GM21515 (cell line): ENCODE data around the gene TXNDC12.

Experiments
- ATAC-seq: cut with Tn5 transposase; IDR thresholded peaks from one replicate; pipeline ENCODE4 v1.9.1; 2021; ENCODE audit not compliant: unreplicated experiment

The TXNDC12 gene

DNA sequence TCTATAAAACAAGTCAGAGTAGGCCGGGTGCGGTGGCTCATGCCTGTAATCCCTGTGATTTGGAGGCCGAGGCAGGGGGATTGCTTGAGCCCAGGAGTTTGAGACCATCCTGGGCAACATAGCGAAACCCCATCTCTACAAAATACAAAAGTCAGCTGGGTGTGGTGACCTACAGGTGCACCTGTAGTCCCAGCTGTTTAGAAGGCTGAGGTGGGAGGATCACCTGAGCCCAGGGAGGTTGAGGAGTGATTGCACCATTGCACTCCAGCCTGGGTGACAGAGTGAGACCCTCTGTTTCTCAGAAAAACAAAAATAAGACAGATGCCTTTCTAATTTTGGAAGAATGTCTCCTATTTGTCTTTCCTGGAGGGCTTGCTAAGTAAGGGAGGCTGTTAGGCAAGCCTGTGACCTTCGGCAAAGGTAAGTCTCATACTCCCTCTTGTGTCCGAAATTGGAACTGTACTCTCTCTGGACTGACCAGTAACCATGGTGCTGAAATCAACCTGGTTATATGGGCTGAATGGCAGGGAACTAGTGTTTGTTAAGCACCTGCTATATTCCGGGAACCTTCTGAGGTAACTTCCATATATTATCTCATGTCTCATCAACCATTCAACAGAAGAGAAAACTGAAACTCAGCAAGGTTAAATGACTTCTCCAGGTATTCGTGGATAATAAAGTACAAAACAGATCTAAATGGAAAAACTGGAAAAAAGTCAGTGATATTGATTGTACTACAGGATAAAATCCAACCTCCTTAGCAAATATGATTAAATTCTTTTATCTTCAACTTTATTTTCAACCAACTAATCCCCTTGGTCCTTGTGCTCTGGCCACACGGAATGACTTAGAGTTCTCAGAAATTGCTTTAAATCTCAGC is 52.7 kb downstream of the TXNDC12 start:
- peak; percentile 85 for ATAC-seq

DNA sequence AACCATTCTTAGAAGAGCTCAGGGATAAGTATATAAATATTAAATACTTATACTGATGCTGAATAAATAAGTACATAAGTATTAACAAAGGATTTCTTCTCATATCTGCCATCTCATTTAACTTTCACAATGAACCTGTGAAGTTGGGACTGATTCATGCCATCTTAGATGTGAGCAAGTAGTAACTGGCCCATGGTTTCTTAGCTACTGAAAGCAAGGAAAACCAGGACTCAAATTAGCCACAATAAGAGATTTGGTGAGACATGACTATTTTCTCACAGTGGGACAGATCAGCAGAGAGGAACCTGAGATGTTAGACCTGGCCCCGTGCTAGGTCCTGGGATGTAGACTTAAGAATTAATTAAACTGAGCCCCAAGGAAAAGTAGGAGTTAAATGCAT is 56.3 kb downstream of the TXNDC12 start:
- ATAC-seq: no peak

- no peak for ATAC-seq
Measured at GRCh38 chr1:51997974-51998382, 57.0 kb downstream of the TXNDC12 start.

DNA sequence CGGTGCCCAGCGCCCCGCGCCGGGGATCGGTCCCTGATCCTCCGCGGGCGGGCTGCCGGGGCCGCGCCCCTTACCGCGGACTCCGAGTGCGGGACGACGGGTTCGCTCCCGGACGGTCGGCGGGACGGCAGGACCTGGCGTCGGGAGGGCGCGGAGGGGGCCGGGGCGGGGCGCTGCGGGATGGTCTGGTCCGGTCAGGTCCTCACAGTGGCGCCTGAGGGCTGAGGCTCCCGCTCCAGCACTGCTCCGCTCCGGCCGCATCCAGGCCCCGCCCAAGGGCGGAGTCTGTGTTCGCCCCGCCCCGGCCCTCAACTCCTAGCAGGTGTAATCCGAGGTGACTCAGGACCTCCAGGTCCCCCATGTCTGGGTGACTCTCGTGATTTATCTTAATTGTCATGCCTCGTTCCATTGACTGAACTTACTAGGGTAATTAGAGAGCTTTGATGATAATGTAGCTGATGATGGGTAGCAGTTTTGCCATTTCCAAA is 64.5 kb downstream of the TXNDC12 start, which contains the start of gene RAB3B:
Gene RAB3B (minus strand): TSS at position 223 of the 488 bp plus-strand sequence. CDS start 13,583 bp downstream, outside the sequence.
- no peak for ATAC-seq

DNA sequence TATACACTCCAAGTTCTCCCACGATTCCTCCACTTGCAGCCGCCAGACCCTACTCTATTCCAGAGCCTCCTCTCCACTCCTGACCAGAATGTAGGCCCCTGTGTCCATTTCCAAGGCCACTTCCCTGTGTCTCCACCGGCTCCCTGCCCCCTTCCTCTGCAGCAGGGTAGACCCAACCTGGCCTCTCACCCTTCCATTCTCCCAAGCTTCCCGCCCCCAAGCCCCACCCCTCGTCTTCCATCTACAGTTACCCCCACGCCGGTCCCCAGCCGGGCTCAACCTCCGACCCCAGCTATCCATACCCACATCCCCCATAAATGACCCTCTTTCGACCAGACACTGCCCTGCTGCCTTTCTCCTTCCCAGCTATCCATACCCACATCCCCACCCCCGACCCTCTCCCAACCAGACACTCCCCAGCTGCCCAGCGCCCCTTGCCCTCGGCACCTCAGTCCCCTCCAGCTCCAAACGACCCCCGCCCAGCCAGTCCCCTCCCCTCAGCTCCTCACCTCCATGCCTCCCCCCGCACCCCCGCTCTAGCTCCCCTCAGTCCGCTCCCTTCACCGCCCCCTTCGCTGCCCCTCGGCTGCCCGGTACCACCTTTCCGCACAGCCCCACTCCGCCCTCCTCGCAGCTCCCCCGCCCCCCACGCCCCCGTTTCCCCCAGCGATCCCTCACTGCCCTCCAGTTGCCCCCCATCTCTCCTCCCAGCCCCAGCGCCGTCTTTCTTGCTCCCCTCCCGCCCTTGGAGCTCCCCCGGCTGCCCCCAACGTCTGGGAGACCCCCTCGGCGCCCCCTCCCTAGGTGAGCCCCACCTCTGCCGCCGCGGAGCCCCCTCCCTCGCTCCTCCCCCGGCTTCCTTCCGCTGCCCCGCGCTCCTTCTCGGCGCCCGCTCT is 65.2 kb downstream of the TXNDC12 start:
- no peak for ATAC-seq

DNA sequence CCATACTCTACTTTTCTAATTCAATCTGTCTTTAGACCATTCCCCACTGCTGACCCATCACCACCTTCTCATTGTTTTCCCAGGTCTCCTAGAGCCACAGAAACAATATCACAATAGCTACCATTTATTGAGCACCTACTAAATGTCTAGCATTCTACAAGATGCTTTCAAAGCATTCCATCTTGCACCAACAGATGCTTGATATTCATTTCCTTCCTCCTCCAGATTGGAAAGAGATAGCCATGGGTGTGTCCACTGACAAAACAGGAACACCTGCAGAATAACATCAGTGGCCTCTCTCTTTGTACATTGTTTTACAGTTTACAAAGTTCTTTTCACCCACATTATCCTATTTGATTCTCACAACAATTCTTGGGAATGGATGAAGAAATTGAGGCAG is 66.7 kb downstream of the TXNDC12 start:
- no peak for ATAC-seq

DNA sequence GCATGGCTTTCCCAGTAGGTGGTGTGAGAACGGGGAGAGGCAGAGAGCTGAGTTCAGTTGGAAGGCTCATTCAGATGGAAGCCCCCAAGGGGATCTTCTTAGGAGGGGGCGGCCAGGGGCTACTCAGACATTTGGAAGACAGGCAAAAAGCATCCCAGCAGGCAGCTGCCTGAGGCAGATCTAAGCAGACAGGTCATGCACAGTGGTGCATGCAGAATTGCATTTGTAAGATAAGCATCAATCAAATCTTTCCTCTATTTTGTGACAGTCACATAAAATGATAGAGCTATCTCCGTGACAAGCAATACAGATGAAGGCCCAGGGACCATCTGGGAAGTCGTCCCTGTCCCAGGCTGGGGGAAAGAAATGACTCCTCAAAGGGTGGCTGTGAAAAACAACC is 68.3 kb downstream of the TXNDC12 start:
- no peak for ATAC-seq

DNA sequence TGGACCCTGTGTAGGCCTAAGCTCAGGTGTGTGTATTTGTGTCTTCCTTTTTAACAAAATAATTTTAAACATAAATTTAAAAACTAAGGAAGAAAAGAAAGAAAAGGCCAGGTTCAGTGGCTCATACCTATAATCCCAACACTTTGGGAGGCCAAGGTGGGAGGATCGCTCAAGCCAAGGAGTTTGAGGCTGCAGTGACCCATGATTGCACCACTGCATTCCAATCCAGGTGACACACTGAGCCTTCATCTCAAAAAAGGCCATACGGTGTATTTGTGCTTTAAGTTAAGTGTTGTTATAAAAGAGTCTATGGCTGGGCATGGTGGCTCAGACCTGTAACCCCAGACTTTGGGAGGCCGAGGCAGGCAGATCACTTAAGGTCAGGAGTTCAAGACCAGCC is 72.8 kb downstream of the TXNDC12 start:
- no peak for ATAC-seq

DNA sequence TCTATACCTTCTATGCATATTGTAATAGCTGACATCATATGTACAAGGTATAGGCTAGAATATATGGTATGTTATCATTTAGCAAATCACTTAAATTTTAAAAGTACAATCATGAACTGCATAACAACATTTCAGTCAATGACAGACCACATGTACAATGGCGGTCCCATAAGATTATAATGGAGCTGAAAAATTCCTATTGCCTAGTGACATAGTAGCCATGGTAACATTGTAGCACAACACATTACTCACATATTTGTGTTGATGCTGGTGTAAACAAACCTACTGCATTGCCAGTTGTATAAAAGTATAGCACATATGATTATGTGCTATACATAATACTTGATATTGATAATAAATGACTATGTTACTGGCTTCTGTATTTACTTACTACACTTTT is 73.4 kb downstream of the TXNDC12 start:
- no peak for ATAC-seq

- ATAC-seq: no peak
Measured at GRCh38 chr1:51978099-51978498, 76.9 kb downstream of the TXNDC12 start.

GRCh38 chr1:51976846-51977602 is 78.0 kb downstream of the TXNDC12 start:
- ATAC-seq: no peak

DNA sequence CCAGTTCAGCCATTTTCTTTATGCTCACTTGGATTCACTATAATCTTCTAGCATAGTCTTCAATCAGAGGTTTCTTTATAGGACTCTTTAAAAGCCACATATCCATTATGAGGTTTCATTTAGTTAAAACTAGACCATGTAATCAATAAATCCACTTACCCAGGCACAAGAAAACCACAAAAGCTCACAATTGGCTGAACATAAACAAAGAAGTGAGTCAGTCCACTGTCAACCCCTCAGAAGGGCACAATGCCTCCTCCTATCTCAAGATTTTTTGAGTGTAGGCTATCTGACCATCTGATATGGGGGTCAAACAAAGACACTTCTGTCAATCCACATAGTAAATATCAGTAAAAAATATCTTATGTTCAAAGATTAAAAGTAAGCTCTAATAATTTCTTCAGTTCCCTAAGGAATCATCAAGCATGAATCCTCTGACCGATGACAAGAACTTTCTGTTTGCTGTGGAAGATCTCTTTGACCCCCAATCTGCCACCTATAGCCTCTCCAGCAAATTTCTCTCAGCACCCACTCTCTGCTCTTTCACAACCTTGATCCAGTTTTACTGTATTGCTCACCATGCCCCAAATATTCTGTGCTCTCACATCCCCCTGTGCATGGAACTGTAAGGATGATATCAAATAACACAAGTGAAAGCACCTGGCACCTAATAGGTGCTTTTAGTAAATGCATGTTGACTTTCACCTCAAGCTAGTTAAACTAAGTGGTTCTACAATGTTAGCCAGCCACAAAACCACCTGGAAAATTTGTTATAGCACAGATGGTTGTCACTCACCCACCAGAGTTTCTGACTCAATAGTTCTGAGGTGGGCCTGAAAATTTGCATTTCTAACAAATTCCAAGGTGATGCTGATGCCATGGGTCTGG is 81.2 kb downstream of the TXNDC12 start:
- no peak for ATAC-seq
